T-helper 17 cell (primary cell): Measurements from ENCODE around the gene MCF2L. TPM values are rescaled to one million over a fixed set of nuclear protein-coding genes. Genes with fewer than 3 reads are reported as not detected.
"Not testable (repeated sequence)": the region's sequence is repeated elsewhere in the genome, so short reads cannot be mapped to it uniquely, and the experiment has no call there.

Source experiments
- ATAC-seq: fragments of 150-1000 bp; cut with Tn5 transposase; 2 replicates; pipeline ENCODE4 v1.10.0; 2021; ENCODE audit warnings: mild to moderate bottlenecking, moderate library complexity
- DNase-seq, 3 donors: peaks; one replicate each; pipeline versions ENCODE4 v3.0.0 to v3.0.0-alpha.2; 2020 to 2021
- H3K9me3 ChIP-seq: one replicate; pipeline ENCODE4 v1.7.0; 2013; ENCODE audit warnings: low read length, mild to moderate bottlenecking; ENCODE audit not compliant: control insufficient read depth, poor library complexity, severe bottlenecking
- H3K27ac Mint-ChIP-seq: one replicate; pipeline ENCODE4 v1.8.0; 2022; ENCODE audit warnings: mild to moderate bottlenecking, moderate library complexity, mixed read lengths
- H3K27me3 Mint-ChIP-seq: one replicate; pipeline ENCODE4 v1.8.0; 2022; ENCODE audit warnings: mixed read lengths
- H3K36me3 Mint-ChIP-seq: one replicate; pipeline ENCODE4 v1.8.0; 2022; ENCODE audit warnings: low read depth, mixed read lengths
- H3K4me1 Mint-ChIP-seq: one replicate; pipeline ENCODE4 v1.8.0; 2022; ENCODE audit warnings: mild to moderate bottlenecking, mixed read lengths
- H3K4me3 Mint-ChIP-seq: one replicate; pipeline ENCODE4 v1.8.0; 2022; ENCODE audit warnings: mild to moderate bottlenecking, moderate library complexity, mixed read lengths
- total RNA-seq, 4 donors: library from RNA in 2 of 4; stranded (reverse) in 2 of 4; gene quantifications; one replicate each; pipeline ENCODE4 v1.2.3 and lab custom pipeline; 2022 to 2026

MCF2L gene
- total RNA-seq, 2 donors from 2014 or later: 9.7 to 13.2 TPM

DNA sequence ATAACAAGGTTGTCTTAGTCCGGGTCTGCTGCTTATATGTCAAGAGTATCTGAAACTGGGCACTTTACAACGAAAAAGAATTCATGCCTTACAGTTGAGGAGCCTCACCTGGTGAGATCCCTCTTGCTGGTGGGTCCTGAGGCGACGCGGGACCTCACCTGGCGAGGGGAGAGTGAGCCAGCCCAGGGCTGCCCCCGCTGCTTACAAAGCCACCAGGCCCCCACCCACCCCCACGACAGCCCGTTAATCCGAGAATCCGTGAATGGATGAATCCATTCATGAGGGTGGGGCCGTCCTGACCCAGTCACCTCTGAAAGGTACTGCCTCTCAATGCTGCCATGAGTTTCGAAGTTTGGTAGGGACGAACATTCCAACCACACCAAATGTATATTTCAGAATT, 82.6 kb downstream of the MCF2L start:
- peaks cover 3% of the 10 kb centered on the region for H3K4me1 Mint-ChIP-seq
- peaks cover 9% of the 10 kb centered on the region for H3K36me3 Mint-ChIP-seq
- H3K27me3 Mint-ChIP-seq: no peaks in the 10 kb centered on the region
- no peaks in the 10 kb centered on the region for H3K9me3 ChIP-seq
- no peak overlapping the region for H3K4me3 Mint-ChIP-seq
- DNase-seq (no peak), ATAC-seq (no peak)
- no peak overlapping the region for H3K27ac Mint-ChIP-seq

DNA sequence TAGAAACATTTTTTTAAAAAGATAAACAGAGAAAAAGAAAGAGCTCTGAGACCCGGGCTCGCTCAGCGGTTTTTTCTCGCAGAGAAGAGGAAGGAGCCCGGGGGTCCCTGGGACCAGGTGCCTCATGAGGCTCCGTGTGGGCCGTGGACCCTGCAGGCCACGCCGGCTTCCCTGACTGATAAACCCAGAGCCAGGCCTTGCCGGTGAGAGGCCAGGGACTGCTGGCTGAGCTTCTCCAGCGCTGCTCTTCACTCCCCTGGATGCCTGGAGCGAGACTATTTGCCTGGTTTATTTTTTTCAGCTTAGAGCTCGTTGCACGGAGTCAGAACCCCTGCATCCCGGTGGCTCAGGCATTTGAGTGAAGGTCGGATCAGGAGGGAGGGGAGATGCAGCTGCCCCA, 83.2 kb downstream of the MCF2L start:
- ATAC-seq (no peak), DNase-seq (no peak)
- no peak overlapping the region for H3K4me3 Mint-ChIP-seq
- peaks cover 3% of the 10 kb centered on the region for H3K4me1 Mint-ChIP-seq
- H3K36me3 Mint-ChIP-seq: peaks cover 8% of the 10 kb centered on the region
- no peaks in the 10 kb centered on the region for H3K27me3 Mint-ChIP-seq
- no peak overlapping the region for H3K27ac Mint-ChIP-seq
- no peaks in the 10 kb centered on the region for H3K9me3 ChIP-seq

DNA sequence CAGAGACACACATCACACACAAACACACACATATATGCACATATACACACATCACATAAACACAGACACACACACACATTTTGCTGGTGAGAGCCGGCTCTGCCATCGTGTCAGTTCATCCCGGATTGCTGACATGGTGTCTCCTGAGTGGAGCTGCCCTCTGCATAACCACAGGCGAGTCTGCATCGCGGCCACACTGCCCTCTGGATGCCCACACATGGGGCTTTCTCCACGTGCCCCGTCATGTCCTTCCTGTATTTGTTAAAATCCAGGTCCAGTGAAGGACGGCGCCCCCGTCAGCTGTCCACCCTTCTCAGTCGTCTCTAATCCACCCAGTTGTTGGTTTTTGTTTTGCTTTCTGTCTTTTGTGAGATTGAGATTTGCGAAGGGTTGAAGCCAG, 84.0 kb downstream of the MCF2L start:
- H3K9me3 ChIP-seq: no peaks in the 10 kb centered on the region
- DNase-seq: no peak
- H3K27me3 Mint-ChIP-seq: no peaks in the 10 kb centered on the region
- peaks cover 8% of the 10 kb centered on the region for H3K36me3 Mint-ChIP-seq
- no peak for ATAC-seq
- peaks cover 3% of the 10 kb centered on the region for H3K4me1 Mint-ChIP-seq
- no peak overlapping the region for H3K4me3 Mint-ChIP-seq
- no peak overlapping the region for H3K27ac Mint-ChIP-seq

GRCh38 chr13:113053376-113053775, 84.4 kb downstream of the MCF2L start:
- H3K9me3 ChIP-seq: no peaks in the 10 kb centered on the region
- ATAC-seq (no peak), DNase-seq (no peak)
- Mint-ChIP-seq H3K27me3 (no peaks in the 10 kb centered on the region), H3K36me3 (peaks cover 8% of the 10 kb centered on the region), H3K4me1 (peaks cover 3% of the 10 kb centered on the region), H3K4me3 (no peak overlapping the region), H3K27ac (no peak overlapping the region)

DNA sequence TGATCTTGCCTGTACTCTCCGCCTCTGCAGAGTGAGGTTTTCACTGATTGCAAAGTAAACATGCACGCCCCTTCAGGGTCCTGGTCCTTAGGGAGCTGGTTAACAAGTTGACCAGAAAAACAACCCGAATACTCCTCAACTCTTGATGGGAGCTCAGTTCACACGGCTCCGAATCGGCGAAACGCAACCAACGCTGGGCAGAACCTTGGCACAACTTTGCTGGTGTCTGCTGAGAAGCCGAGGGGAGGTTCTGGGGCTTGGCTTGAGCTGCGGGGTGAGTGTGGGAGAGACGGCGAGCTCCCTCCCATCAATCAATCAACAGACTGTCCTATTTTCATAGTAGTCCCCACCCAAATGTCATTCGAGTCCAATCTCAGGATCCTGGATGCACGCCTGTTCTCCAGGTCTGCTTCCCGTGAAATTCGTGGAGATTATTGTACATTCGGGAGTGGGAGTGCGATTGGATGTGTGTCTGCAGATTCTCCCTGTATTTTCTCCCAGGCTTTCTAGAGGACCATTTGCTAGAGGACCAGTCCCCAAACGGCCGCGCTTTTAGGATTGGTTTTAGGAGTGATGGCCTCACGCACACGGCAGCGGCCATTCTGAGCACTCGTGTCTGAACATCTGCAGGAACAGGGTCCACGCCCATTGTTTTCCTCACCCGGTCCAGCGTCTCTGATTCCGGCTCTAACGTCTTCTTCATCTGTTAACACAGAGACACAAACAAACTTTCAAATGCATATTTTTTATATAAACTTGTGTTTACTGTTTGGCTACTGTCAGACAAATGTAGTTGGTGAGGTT, 85.0 kb downstream of the MCF2L start:
- Mint-ChIP-seq H3K4me3 (no peak overlapping the region), H3K36me3 (peaks cover 8% of the 10 kb centered on the region), H3K4me1 (peaks cover 3% of the 10 kb centered on the region), H3K27me3 (no peaks in the 10 kb centered on the region), H3K27ac (no peak overlapping the region)
- H3K9me3 ChIP-seq: no peaks in the 10 kb centered on the region
- no peak for ATAC-seq
- no peak for DNase-seq

GRCh38 chr13:113057084-113057483, 88.1 kb downstream of the MCF2L start:
- H3K27ac Mint-ChIP-seq: no peak overlapping the region
- no peaks in the 10 kb centered on the region for H3K27me3 Mint-ChIP-seq
- H3K4me1 Mint-ChIP-seq: peaks cover 3% of the 10 kb centered on the region
- peaks cover 5% of the 10 kb centered on the region for H3K36me3 Mint-ChIP-seq
- no peak for ATAC-seq
- DNase-seq: no peak
- H3K4me3 Mint-ChIP-seq: no peak overlapping the region
- no peaks in the 10 kb centered on the region for H3K9me3 ChIP-seq

GRCh38 chr13:113057559-113057958, 88.5 kb downstream of the MCF2L start:
- H3K27me3 Mint-ChIP-seq, H3K9me3 ChIP-seq, H3K4me1 Mint-ChIP-seq, ATAC-seq, H3K27ac Mint-ChIP-seq, DNase-seq, H3K4me3 Mint-ChIP-seq, H3K36me3 Mint-ChIP-seq: not testable (repeated sequence)

- H3K36me3 Mint-ChIP-seq: peaks cover 2% of the 10 kb centered on the region
- peaks cover 2% of the 10 kb centered on the region for H3K4me1 Mint-ChIP-seq
- ATAC-seq (no peak), DNase-seq (no peak)
- no peaks in the 10 kb centered on the region for H3K9me3 ChIP-seq
- no peak overlapping the region for H3K27ac Mint-ChIP-seq
- no peaks in the 10 kb centered on the region for H3K27me3 Mint-ChIP-seq
- H3K4me3 Mint-ChIP-seq: no peak overlapping the region
These were observed 89.3 kb downstream of the MCF2L start for GRCh38 chr13:113058129-113058987.

DNA sequence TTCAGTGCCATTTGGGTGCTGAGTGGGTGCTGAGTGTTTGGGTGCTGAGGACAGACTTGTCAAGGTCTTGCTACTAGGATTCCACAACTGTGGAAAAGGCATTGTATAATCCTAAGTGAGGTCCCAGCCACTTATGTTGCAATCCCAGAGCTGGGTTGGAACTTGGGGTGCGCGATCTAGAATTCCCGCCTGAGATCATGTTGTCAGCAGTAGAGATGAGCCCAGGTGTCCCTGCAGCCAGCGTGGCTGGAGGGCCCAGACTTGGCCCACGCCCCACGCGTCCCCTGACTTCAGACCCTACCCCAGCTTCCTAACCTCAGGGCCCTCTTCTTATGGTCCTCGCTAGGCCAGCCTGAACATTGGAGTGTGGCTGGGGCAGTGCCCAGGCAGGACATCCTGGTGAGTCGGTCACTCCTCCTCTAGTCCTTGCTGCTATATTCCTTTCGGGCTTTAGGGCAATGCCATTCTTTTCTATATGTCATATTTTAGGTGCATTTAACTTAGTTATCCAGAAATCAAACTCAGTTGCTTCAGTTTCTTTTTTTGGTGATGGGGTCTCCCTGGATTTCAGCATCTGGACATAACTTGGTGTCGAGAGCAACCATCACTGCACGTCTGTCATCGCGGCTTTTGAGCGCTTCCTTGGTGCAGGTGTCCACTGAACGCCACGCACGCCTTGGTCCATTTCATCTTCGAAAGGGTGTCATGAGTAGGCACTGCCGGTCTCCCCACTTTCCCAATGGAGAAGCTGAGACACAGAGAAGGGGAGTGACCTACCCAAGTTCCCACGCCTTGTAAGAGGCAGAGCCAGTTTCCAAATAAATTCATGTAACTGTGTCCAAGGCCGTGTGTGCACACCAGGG, 90.2 kb downstream of the MCF2L start:
- H3K9me3 ChIP-seq: no peaks in the 10 kb centered on the region
- H3K36me3 Mint-ChIP-seq: peaks cover 2% of the 10 kb centered on the region
- no peak for ATAC-seq
- DNase-seq: no peak
- no peak overlapping the region for H3K4me3 Mint-ChIP-seq
- peaks cover 2% of the 10 kb centered on the region for H3K4me1 Mint-ChIP-seq
- no peaks in the 10 kb centered on the region for H3K27me3 Mint-ChIP-seq
- H3K27ac Mint-ChIP-seq: no peak overlapping the region

- no peak overlapping the region for H3K27ac Mint-ChIP-seq
- peaks cover 2% of the 10 kb centered on the region for H3K4me1 Mint-ChIP-seq
- peaks cover 2% of the 10 kb centered on the region for H3K36me3 Mint-ChIP-seq
- no peaks in the 10 kb centered on the region for H3K27me3 Mint-ChIP-seq
- no peaks in the 10 kb centered on the region for H3K9me3 ChIP-seq
- ATAC-seq (no peak), DNase-seq (no peak)
- no peak overlapping the region for H3K4me3 Mint-ChIP-seq
These were observed 90.9 kb downstream of the MCF2L start for GRCh38 chr13:113059891-113060290.

GRCh38 chr13:113060557-113061270, 91.7 kb downstream of the MCF2L start:
- DNase-seq: no peak
- H3K4me1 Mint-ChIP-seq: peaks cover 2% of the 10 kb centered on the region
- no peaks in the 10 kb centered on the region for H3K9me3 ChIP-seq
- no peak for ATAC-seq
- peaks cover 2% of the 10 kb centered on the region for H3K36me3 Mint-ChIP-seq
- no peak overlapping the region for H3K4me3 Mint-ChIP-seq
- no peak overlapping the region for H3K27ac Mint-ChIP-seq
- no peaks in the 10 kb centered on the region for H3K27me3 Mint-ChIP-seq

- Mint-ChIP-seq H3K27ac (no peak overlapping the region), H3K4me3 (no peak overlapping the region), H3K27me3 (no peaks in the 10 kb centered on the region), H3K36me3 (peaks cover 2% of the 10 kb centered on the region), H3K4me1 (peaks cover 2% of the 10 kb centered on the region)
- no peak for ATAC-seq
- no peaks in the 10 kb centered on the region for H3K9me3 ChIP-seq
- DNase-seq: no peak
These were observed 92.2 kb downstream of the MCF2L start for GRCh38 chr13:113061271-113061625.
